ENCODE results near the gene TRPM5.

The TRPM5 gene

GRCh38 chr11:2435288-2436012 is 8.9 kb downstream of the TRPM5 start:
- no peak for DNase-seq

GRCh38 chr11:2434506-2435255 is 9.6 kb downstream of the TRPM5 start:
- no peak for DNase-seq

GRCh38 chr11:2434008-2434407 is 10.3 kb downstream of the TRPM5 start:
- DNase-seq = no peak

- no peak for DNase-seq
These were observed 11.0 kb downstream of the TRPM5 start for GRCh38 chr11:2433106-2433925.

DNA sequence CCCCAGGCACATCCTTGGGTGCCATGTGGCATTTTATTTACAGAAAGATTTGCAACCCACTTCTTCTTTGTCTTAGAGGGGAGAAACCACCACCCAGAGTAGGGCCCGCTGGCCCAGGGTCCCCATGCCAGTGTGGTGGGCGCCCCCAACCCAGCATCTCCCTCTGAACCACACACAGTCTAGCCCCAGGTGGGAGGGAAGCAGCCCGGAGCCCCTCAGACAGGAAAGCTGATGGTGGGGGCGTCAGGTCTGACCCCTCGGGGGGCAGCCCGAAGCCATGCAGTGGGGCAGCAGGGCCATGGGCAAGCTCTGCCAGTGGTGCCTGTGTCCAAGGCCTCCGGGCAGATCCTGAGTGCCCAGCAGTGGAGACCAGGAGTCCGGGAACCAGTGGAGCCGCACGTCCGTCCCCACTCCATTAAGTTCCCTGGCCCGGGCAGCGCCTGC is 11.7 kb downstream of the TRPM5 start:
- no peak for DNase-seq

DNA sequence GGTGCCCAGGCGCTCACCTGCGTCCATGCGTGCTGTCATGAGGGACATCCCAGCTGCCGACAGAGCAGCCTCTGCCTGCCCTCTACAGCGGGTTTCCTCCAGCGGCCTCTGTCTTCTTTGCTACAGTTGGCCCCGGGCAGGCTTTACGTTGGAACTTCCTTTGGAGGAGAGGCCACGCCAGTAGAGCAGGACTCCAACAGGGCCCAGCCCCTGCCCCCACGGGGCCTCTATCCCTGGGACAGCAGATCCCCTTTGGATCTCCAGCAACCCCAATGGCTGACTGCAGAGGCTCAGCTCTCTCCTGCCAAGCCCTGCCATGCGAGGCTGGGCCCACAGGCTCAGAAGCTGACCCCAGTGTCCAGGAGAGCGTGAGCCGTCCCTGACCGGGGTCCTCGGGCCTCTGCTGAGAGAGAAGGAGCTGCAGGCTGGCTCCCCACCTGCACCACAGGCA is 12.1 kb downstream of the TRPM5 start:
- no peak for DNase-seq

DNA sequence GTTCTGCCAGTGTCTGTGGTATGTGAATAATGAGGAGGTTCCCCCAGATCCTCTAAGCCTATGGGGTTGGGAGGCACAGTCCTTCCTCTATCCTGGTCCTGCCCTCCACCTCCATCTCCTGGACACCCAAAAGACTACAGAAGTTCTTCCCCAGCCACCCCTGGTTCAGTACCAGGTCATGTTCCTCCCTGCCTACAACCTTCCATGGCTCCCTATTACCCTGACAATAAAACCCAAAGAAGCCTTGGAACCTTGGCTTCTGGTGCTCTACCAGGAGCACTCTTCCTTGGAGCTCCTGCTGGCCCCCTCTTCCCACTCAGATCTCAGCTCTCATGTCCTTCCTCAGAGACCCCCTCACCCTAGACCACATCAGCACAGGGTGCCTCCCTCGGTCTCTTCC is 12.9 kb downstream of the TRPM5 start:
- DNase-seq = no peak

DNA sequence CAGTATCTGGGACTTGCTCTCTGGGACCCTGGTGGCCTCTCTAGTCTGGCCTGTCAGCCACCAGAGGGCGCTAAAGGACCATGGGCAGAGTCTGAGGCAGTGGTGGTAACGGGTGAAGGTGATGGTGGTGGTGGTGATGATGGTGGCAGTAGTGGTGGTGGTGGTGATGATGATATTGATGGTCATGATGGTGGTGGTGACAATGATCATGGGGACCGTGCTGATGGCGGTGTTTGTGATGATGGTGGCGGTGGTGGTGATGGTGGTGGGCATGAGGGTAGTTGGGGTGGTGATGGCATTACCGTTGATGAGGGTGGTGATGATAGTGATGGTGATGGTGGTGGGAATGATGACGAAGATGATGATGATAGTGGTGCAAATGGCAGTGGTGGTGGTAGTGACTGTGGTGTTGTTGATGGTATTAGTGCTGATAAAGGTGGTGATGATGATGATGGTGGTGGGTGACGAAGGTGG is 16.0 kb downstream of the TRPM5 start:
- DNase-seq = peak; percentile 87

DNA sequence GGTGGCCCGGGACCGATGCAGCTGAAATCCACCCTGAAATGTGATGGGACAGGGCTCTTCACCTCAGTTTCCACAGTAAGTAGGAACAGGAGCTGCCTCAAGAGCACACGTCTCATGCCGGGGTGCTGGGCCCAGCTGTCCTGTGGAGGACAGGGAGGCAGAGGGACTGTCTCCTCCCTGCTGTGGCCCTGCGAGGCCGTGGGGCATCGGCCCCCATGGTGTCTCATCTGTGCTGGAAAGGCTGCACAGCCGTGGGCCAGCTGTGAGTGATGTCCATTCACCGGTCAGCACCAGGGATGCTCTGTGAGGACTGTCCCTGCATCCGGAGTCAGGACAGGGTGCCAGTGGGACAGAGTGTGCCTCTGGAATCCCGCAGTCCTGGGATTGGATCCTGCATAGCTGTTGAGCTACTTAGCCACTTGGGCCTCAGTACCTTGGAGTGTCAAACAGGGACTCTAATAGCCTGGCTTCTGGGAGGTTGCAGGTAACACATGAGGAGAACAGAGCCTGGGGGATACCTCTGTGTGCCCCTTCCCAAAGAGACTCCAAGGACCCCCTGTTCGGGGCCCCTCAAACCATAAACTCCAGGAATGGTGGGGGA is 16.5 kb downstream of the TRPM5 start:
- no peak for DNase-seq

DNA sequence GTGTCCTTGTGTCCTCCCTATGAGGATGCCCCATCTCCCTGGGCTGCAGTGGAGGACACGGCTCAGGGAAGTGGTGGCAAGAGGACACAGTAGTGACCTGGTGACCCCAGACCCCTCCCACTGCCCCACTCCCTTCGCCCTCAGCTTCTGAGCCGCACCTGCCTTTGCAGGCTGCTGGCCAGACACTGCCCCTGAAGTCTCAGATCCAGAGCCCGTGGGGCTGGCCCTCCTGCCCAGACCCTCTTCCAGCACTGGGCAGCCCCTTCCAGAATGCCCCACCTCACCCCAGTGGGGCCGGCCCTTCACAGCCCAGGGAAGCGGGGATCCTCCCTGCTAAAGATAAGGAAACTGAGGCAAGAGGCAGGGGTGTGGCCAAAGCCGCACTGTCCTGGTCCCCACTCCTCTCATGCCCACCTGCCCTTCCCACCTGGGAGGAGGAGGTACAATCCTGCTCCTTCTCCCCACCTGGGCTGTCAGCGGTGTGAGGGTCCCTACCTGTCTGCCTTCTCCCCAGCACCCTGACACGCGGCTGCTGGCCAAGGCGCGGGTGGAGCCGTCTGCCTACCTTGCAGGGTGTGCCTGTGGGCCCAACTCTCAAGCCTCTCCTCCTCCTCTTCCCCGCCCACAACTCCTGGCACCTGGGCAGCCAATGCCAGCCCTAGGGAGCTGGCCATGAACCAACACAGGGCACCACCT is 17.3 kb downstream of the TRPM5 start:
- no peak for DNase-seq

GRCh38 chr11:2426221-2426620 is 18.1 kb downstream of the TRPM5 start:
- DNase-seq = no peak

GRCh38 chr11:2425506-2425905 is 18.8 kb downstream of the TRPM5 start:
- DNase-seq = no peak

GRCh38 chr11:2424811-2425495 is 19.4 kb downstream of the TRPM5 start:
- no peak for DNase-seq

DNA sequence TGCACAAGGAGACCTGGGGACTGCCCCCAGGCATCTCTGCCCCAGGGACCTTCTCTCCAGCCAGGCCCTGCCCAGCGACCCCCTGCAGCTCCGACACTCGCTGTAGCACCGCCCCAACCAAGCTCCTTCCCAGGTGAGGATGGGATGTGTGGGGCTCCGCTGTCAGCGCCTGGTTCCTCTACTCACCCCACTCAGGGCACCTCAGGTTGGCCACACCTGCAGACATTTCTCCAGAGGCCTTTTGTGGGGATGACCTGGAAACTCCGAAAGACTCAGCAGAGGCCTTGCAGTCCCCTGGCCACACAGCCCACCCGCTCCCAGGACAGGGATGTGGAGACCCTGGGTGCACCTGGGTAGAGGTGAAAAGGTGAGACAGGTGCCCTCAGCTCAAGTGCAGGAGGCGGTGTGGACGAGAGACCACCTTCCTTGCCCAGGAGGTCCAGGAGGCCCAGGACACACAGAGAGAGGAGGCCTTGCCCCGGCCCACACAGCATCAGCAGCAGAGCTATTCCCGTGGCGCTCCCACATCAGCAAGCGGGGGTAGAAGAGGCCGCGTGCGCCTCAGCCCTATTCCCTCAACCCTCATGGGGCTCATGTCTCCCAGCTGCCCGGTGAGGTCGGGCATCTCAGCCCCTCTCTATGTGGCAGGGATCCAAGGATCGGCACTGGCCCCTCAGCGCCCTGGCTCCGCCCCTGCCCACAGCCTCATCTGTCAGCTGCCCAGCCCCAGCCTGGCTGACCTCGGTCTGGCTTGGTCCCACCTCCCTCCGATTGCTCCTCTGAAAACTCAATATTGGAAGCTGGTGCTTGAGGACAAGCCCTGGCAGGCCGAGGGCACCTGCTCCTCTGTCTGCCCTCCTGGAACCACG is 20.9 kb downstream of the TRPM5 start:
- no peak for DNase-seq

GRCh38 chr11:2422461-2423156 is 21.7 kb downstream of the TRPM5 start:
- no peak for DNase-seq

DNA sequence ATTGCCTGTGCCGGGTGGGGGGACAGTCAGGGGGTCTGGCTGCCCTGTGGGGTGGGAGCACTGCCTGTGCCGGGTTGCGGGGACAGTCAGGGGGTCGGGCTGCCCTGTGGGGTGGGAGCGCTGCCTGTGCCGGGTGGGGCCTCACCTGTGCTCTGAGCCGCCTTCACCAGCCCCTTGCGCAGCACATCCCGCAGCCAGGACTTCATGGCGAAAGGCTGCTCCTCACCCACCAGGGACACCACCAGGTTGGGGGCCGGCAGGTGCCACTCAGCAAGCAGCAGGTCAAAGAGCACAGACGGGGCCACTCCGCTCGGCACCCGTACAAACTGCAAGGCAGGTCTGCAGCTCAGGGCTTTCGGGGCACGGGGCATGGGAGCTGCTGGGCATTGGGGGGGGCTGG is 22.3 kb downstream of the TRPM5 start:
- no peak for DNase-seq

- no peak for DNase-seq
These were observed 22.9 kb downstream of the TRPM5 start for GRCh38 chr11:2421226-2421994.

- DNase-seq = peak; percentile 40
These were observed 23.6 kb downstream of the TRPM5 start for GRCh38 chr11:2420502-2421225.
